Measurements from ENCODE around the gene INAFM2. TPM values are rescaled to one million over a fixed set of nuclear protein-coding genes. Genes with fewer than 3 reads are reported as not detected.

Gene INAFM2
- total RNA-seq, 6 donors from 2014 or later: 15.7 to 36.2 (median 25.6) TPM

DNA sequence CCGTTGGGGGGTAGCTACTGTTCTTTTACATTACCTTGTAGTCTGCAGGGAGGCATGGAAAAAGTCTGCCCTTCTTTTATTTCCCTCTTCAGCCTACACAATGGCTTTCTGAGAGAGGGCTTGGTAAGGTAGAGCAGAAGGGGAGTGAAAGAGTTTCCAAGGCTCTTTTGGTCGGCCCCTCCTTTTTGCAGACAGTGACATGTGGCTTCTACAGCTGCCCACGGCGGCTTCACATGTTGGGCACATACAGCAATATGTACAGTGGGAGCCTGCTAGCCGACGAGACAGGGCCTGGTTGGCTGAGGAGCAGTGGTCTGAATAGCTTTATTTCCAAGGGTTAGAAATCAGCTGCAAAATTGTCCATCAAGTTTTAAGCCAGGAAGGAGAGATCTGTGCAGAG, 4.0 kb downstream of the INAFM2 start:
- DNase-seq: no peak
- no peak for TF ChIP-seq POLR2AphosphoS5 (IDR thresholded peaks at IDR 0.05)
- TF ChIP-seq, protein P1, sequence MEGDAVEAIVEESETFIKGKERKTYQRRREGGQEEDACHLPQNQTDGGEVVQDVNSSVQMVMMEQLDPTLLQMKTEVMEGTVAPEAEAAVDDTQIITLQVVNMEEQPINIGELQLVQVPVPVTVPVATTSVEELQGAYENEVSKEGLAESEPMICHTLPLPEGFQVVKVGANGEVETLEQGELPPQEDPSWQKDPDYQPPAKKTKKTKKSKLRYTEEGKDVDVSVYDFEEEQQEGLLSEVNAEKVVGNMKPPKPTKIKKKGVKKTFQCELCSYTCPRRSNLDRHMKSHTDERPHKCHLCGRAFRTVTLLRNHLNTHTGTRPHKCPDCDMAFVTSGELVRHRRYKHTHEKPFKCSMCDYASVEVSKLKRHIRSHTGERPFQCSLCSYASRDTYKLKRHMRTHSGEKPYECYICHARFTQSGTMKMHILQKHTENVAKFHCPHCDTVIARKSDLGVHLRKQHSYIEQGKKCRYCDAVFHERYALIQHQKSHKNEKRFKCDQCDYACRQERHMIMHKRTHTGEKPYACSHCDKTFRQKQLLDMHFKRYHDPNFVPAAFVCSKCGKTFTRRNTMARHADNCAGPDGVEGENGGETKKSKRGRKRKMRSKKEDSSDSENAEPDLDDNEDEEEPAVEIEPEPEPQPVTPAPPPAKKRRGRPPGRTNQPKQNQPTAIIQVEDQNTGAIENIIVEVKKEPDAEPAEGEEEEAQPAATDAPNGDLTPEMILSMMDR (IDR thresholded peaks at IDR 0.05): no peak
- TF ChIP-seq POLR2A (IDR thresholded peaks at IDR 0.05): no peak
- TF ChIP-seq EP300 (IDR thresholded peaks at IDR 0.05): no peak
- peaks cover 41 to 87% (median 50%) of the 10 kb centered on the region in 4 donors for H3K4me1 ChIP-seq
- no peaks in the 10 kb centered on the region for H3K36me3 ChIP-seq
- 57% methylated on average over 6 of the region's 6 CpGs for WGBS, 2 donors
- ATAC-seq (ENCODE audit: low FRiP score in 2 of 2): no peak
- H3K27ac ChIP-seq: no peak overlapping the region
- no peaks in the 10 kb centered on the region for H3K27me3 ChIP-seq
- no peak overlapping the region for H3K4me3 ChIP-seq
- no peaks in the 10 kb centered on the region for H3K9me3 ChIP-seq

DNA sequence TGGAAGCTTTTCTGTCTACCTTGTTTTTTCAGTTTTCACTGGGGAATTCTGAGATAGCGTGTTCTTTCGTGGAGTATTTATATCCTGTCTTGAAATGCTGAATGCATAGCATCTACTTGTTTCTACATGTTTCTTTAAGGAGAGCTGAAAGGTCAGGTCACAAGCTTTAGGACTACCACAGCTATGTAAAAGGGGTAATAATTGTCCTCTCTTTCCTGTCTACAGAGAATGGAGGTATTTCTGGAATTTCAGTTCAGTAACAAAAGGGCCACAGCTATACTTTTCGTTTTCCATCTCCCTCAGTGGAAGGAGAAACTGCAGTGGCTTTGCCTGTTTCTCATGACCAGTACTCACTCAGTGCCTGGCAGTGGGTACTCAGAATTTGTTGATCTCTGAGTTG, 4.7 kb downstream of the INAFM2 start:
- 59 to 62% methylated on average over 3 of the region's 3 CpGs for WGBS, 2 donors

DNA sequence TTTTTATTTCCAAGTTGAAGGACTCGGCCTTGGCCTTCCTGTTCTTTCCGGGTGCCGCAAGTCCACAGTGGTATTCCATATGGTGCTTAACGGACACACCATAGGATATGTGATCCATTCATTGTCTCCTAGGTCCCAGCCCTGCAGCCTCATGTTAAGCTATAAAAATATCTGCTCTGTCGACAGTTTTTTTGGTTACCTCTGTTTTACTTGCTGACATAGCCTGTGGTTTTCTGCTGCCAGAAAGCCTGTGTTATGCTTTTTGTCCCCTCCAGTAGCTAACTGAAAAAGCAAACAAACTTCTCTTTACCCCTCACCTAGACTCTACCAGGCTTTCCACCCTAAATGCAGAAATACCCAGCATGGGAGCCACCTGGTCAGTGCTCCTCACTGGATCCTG, 5.3 kb downstream of the INAFM2 start:
- H3K27ac ChIP-seq: no peak overlapping the region
- peaks cover 47 to 91% (median 58%) of the 10 kb centered on the region in 4 donors for H3K4me1 ChIP-seq
- ATAC-seq (ENCODE audit: low FRiP score in 2 of 2) (no peak), DNase-seq (no peak)
- WGBS, 2 donors: 72 to 78% methylated on average over 5 of the region's 5 CpGs
- H3K9me3 ChIP-seq: no peaks in the 10 kb centered on the region
- no peaks in the 10 kb centered on the region for H3K36me3 ChIP-seq
- TF ChIP-seq POLR2A (IDR thresholded peaks at IDR 0.05) (no peak), POLR2AphosphoS5 (IDR thresholded peaks at IDR 0.05) (no peak), EP300 (IDR thresholded peaks at IDR 0.05) (no peak)
- TF ChIP-seq, protein P1 (IDR thresholded peaks at IDR 0.05): no peak
- no peaks in the 10 kb centered on the region for H3K27me3 ChIP-seq
- no peak overlapping the region for H3K4me3 ChIP-seq

More for the DNA sequence above, 4.7 kb downstream of the INAFM2 start:
- Histone ChIP-seq H3K4me3 (no peak overlapping the region), H3K9me3 (no peaks in the 10 kb centered on the region), H3K4me1 (peaks cover 42 to 87% (median 52%) of the 10 kb centered on the region in 4 donors), H3K36me3 (no peaks in the 10 kb centered on the region), H3K27me3 (no peaks in the 10 kb centered on the region), H3K27ac (no peak overlapping the region)
- TF ChIP-seq EP300 (IDR thresholded peaks at IDR 0.05) (no peak), POLR2AphosphoS5 (IDR thresholded peaks at IDR 0.05) (no peak), POLR2A (IDR thresholded peaks at IDR 0.05) (no peak)
- TF ChIP-seq, protein P1 (IDR thresholded peaks at IDR 0.05): no peak
- ATAC-seq (ENCODE audit: low FRiP score in 2 of 2) (no peak), DNase-seq (no peak)

GRCh38 chr15:40329804-40330203, 6.3 kb downstream of the INAFM2 start:
- H3K27me3 ChIP-seq: no peaks in the 10 kb centered on the region
- no peak overlapping the region for H3K4me3 ChIP-seq
- H3K9me3 ChIP-seq: no peaks in the 10 kb centered on the region
- no peak for DNase-seq
- peaks cover 54 to 95% (median 62%) of the 10 kb centered on the region in 4 donors for H3K4me1 ChIP-seq
- WGBS, 2 donors: 83 to 87% methylated on average over 7 of the region's 7 CpGs
- peak overlapping the region; percentile 26 to 67 (median 47) for H3K27ac ChIP-seq
- TF ChIP-seq, protein P1 (IDR thresholded peaks at IDR 0.05): no peak
- TF ChIP-seq EP300 (IDR thresholded peaks at IDR 0.05) (no peak), POLR2A (IDR thresholded peaks at IDR 0.05) (no peak), POLR2AphosphoS5 (IDR thresholded peaks at IDR 0.05) (no peak)
- H3K36me3 ChIP-seq: no peaks in the 10 kb centered on the region
- ATAC-seq (ENCODE audit: low FRiP score in 2 of 2): no peak

- Histone ChIP-seq H3K4me3 (no peak overlapping the region), H3K9me3 (no peaks in the 10 kb centered on the region), H3K27ac (peak overlapping the region; percentile 26 to 67 (median 47)), H3K4me1 (peaks cover 54 to 95% (median 62%) of the 10 kb centered on the region in 4 donors), H3K27me3 (no peaks in the 10 kb centered on the region), H3K36me3 (peaks cover 0 to 6% (median 2%) of the 10 kb centered on the region in 4 donors)
- peak; percentile 37 to 84 for ATAC-seq (ENCODE audit: low FRiP score in 2 of 2)
- 34 to 70% methylated on average over 5 of the region's 5 CpGs for WGBS, 2 donors
- TF ChIP-seq EP300 (IDR thresholded peaks at IDR 0.05) (peak in 1 of 4 donors; percentile 26), POLR2AphosphoS5 (IDR thresholded peaks at IDR 0.05) (peak; percentile 50 to 75), POLR2A (IDR thresholded peaks at IDR 0.05) (peak in 1 of 4 donors; percentile 60)
- TF ChIP-seq, protein P1 (IDR thresholded peaks at IDR 0.05): no peak
- peak in 1 of 2 donors; percentile 96 for DNase-seq
Measured at GRCh38 chr15:40330368-40330836, 6.9 kb downstream of the INAFM2 start.
